Kidney tubule cell (primary cell): Measurements from ENCODE around the gene TNS4.

Experiments used
- DNase-seq: peaks from one replicate; pipeline ENCODE4 v3.0.0-alpha.2; 2018; ENCODE audit warnings: low spot score

The TNS4 gene

GRCh38 chr17:40516581-40517285 is 15.3 kb upstream of the TNS4 start:
- peak; percentile 73 for DNase-seq

- no peak for DNase-seq
Measured at GRCh38 chr17:40515491-40516041, 14.1 kb upstream of the TNS4 start.

- DNase-seq, result no peak
Measured at GRCh38 chr17:40515011-40515410, 13.6 kb upstream of the TNS4 start.

GRCh38 chr17:40514013-40514875 is 12.8 kb upstream of the TNS4 start:
- DNase-seq, result no peak

- DNase-seq, result no peak
Measured at GRCh38 chr17:40511667-40512220, 10.3 kb upstream of the TNS4 start.

- no peak for DNase-seq
Measured at GRCh38 chr17:40511136-40511535, 9.7 kb upstream of the TNS4 start.

- peak; percentile 97 for DNase-seq
Measured at GRCh38 chr17:40510328-40510648, 8.9 kb upstream of the TNS4 start.

GRCh38 chr17:40509626-40510327 is 8.4 kb upstream of the TNS4 start:
- no peak for DNase-seq

- DNase-seq, result no peak
Measured at GRCh38 chr17:40506786-40507185, 5.4 kb upstream of the TNS4 start.

- no peak for DNase-seq
Measured at GRCh38 chr17:40503154-40503553, 1.7 kb upstream of the TNS4 start.

GRCh38 chr17:40502716-40503115 is 1.3 kb upstream of the TNS4 start:
- DNase-seq, result no peak

GRCh38 chr17:40500709-40501108 is 714 bp downstream of the TNS4 start:
- DNase-seq, result no peak

GRCh38 chr17:40500190-40500589 is 1.2 kb downstream of the TNS4 start:
- DNase-seq, result no peak

- DNase-seq, result peak; percentile 60
Measured at GRCh38 chr17:40499551-40500189, 1.8 kb downstream of the TNS4 start.

GRCh38 chr17:40498281-40499084 is 2.9 kb downstream of the TNS4 start:
- peak; percentile 48 for DNase-seq

- DNase-seq, result peak; percentile 32
Measured at GRCh38 chr17:40497695-40498094, 3.7 kb downstream of the TNS4 start.

GRCh38 chr17:40496634-40497420 is 4.6 kb downstream of the TNS4 start:
- DNase-seq, result no peak

GRCh38 chr17:40496170-40496569 is 5.3 kb downstream of the TNS4 start:
- no peak for DNase-seq

GRCh38 chr17:40495140-40495539 is 6.3 kb downstream of the TNS4 start:
- no peak for DNase-seq

- DNase-seq, result no peak
Measured at GRCh38 chr17:40493697-40494096, 7.7 kb downstream of the TNS4 start.
